Stimulated activated CD4-positive, alpha-beta T cell treated with anti-CD3 and anti-CD28 coated beads, TNF-alpha, amount 100 ng/mL, for 4 hours (primary cell): ENCODE measurements around the gene SMAD6.
"Not testable (repeated sequence)": the region's sequence is repeated elsewhere in the genome, so short reads cannot be mapped to it uniquely, and the experiment has no call there.

Experiments
- DNase-seq, 3 experiments: peaks; one replicate each; pipeline ENCODE4 v3.0.0-alpha.2; 2020; ENCODE audit warnings: low read depth in 3 of 3

SMAD6 gene

GRCh38 chr15:66675446-66675845 lies 26.6 kb upstream of the SMAD6 start:
- DNase-seq = no peak

DNA sequence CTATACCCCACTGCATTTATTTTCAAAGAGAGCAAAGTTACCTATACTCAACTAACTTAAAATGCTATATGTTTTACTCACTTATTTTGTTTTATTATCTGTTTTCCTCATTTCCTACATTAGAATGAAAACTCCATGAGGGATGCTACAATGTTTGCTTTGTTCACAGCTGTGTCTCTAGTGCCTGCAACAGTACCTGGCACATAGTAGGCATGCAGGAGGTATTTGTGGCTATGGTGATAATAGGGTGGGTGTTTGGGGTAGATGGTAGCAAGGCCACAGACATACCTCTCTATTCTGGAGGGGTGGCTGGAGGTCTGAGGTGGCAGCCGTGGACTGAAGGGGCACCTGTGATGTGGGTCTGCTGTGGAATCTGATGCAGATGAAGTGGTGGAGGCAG lies 24.7 kb upstream of the SMAD6 start:
- DNase-seq = no peak

GRCh38 chr15:66679061-66679656 lies 22.9 kb upstream of the SMAD6 start:
- no peak for DNase-seq

DNA sequence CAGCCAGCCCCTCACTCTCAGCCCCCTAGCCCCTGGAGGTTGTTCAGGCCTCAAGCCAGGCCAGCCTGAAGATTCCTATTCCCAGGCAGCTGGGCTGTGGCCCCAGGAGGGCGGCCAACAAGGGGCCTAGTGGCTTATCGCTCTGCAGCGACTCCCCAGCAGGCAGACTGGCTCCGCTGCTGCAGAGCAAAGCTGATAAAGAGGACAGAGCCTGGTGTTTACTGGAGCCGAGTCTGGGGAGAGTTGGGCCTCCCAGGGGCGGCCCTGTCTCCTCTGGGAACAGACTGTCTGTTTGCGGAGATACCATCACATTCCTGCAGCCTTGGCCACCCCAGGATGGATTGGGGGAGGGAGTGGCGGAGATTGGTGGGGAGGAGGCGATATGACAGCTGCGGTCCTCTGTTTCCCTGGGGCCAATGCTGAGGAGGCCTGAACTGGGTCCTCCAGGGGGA lies 22.4 kb upstream of the SMAD6 start:
- DNase-seq = no peak

- no peak for DNase-seq
These were observed 21.5 kb upstream of the SMAD6 start for GRCh38 chr15:66680502-66680901.

DNA sequence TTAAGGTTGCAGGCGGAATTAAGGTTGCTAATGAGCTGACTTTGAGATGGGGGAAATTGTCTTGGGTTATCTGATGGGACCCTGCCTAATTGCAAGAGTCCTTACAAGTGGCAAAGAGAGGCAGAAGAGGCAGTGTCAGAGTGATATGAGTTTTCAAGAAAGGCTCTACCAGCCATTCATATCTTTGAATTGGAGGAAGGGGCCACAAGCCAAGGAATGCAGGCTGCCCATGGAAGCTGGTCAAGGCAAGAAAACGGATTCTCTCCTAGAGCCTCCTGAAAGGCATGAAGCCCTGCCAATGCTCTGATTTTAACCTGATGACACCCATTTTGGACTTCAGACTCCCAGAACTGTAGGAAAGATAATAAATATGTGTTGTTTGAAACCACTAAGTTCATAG lies 20.6 kb upstream of the SMAD6 start:
- no peak for DNase-seq

GRCh38 chr15:66682246-66682645 lies 19.8 kb upstream of the SMAD6 start:
- no peak for DNase-seq

GRCh38 chr15:66682865-66683264 lies 19.2 kb upstream of the SMAD6 start:
- DNase-seq = no peak

DNA sequence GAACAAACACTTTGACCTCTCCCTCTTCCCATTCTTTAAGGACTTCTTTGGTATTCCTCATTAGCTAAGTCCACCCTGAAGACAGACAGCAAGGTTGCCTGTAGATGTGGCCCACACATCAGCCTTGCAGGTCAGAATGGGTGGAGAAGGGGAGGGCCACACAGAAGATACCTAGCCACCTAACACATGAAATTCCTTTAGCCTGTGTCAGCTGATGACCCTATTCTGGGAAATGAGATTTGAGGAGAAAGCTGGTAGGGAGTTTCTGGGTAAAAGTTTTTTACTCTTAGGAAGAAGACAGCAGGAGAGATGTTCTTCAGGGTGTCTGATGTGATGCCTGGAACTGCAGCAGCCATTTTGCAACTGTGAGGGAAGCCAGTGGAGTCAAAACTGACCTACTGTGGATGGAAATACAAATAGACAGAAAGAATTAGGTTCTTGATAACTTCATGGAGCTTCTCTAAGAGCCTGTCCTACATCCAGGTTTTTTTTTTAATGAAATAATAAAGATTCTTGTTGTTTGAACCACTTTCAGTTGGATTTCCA lies 17.8 kb upstream of the SMAD6 start:
- no peak for DNase-seq

DNA sequence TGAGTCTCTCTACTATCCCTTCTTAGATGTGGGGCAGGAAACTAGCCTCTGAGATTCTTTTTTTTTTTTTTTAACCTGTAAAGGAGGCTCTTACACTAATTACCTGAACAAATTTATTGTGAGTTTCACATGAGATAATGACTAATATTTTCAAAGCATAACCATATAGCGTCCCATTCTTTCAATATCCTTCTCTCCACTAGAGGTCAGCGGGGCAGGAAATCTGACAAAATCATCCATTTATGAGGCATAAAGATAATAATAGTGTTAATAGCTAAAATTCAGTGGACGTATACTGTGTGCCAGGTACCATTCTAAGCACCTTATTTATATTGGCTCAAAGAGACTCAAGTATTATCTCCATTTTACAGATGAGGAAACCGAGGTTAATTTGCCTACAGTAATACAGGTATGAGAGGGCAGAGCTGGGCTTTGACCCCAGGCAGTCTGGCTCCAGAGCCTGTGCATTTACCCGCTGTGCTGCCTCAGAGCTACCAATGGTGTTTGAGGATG lies 16.3 kb upstream of the SMAD6 start:
- DNase-seq = no peak

GRCh38 chr15:66690912-66691311 lies 11.1 kb upstream of the SMAD6 start:
- not testable (repeated sequence) for DNase-seq

- DNase-seq = no peak
These were observed 10.3 kb upstream of the SMAD6 start for GRCh38 chr15:66691727-66692126.

- no peak for DNase-seq
These were observed 9.6 kb upstream of the SMAD6 start for GRCh38 chr15:66692391-66692790.

GRCh38 chr15:66692808-66693596 lies 9.0 kb upstream of the SMAD6 start:
- DNase-seq = no peak

GRCh38 chr15:66696770-66697169 lies 5.3 kb upstream of the SMAD6 start:
- no peak for DNase-seq

- no peak for DNase-seq
These were observed 3.6 kb upstream of the SMAD6 start for GRCh38 chr15:66698318-66698961.

DNA sequence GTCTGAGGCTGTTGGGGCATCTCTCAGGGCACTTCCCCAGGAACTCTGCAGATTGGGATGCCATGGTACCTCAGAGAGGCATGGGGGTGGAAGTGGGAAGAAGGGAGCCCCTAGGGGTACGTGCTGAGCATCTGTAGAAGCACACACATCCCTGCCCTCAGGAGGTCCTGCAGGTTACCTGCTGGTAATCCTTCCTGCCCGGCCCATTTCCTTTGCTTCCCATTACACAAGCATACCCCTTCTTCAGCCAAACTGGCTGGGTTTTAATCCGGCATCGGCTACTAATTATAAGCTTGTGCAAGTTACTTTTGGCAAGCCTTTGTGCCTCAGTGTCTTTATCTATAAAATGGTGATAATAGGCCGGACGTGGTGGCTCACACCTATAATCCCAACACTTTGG lies 3.1 kb upstream of the SMAD6 start:
- no peak for DNase-seq

GRCh38 chr15:66700412-66700801 lies 1.6 kb upstream of the SMAD6 start:
- DNase-seq = no peak

- peak; percentile 66 to 76 (median 73) for DNase-seq
These were observed 1.1 kb upstream of the SMAD6 start for GRCh38 chr15:66700802-66701421.

- no peak for DNase-seq
These were observed 508 bp upstream of the SMAD6 start for GRCh38 chr15:66701422-66702034.

DNA sequence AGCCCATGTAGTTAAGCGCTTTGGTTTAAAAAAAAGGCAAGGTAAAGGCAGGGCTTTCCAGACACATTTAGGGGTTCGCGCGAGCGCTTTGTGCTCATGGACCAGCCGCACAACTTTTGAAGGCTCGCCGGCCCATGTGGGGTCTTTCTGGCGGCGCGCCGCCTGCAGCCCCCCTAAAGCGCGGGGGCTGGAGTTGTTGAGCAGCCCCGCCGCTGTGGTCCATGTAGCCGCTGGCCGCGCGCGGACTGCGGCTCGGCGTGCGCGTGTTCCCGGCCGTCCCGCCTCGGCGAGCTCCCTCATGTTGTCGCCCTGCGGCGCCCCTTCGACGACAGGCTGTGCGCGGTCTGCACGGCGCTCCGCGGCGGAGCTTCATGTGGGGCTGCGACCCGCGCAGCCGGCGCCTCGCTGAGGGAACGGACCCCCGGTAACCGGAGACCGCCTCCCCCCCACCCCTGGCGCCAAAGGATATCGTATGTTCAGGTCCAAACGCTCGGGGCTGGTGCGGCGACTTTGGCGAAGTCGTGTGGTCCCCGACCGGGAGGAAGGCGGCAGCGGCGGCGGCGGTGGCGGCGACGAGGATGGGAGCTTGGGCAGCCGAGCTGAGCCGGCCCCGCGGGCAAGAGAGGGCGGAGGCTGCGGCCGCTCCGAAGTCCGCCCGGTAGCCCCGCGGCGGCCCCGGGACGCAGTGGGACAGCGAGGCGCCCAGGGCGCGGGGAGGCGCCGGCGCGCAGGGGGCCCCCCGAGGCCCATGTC lies 927 bp downstream of the SMAD6 start:
- DNase-seq = no peak
